Tibial nerve (tissue), 4 donors: ENCODE data around the gene ABCD2. TPM values are rescaled to one million over a fixed set of nuclear protein-coding genes. Genes with fewer than 3 reads are reported as not detected.
A peak's percentile ranks its signal among the peaks of the same experiment; 100 is the strongest.

Source experiments
- DNase-seq, 2 donors: peaks; one replicate each; pipeline ENCODE4 v3.0.0-alpha.2; 2019; ENCODE audit warnings: low spot score in 2 of 2
- H3K27ac ChIP-seq, 4 donors: fragments of 200-600 bp; sonication (generic) in 3 of 4; one replicate each; pipeline ENCODE4 v1.5.1; 2017 to 2019; ENCODE audit warnings: mild to moderate bottlenecking in 1 of 4
- H3K27me3 ChIP-seq, 2 donors: fragments of 200-600 bp; sonication (generic) in 1 of 2; one replicate each; pipeline versions ENCODE4 v1.5.1 to v1.6.0; 2017 to 2019
- H3K36me3 ChIP-seq, 3 donors: fragments of 200-600 bp; sonication (generic); one replicate each; pipeline ENCODE4 v1.5.1; 2018 to 2019
- H3K4me1 ChIP-seq, 4 donors: fragments of 200-600 bp; sonication (generic) in 3 of 4; one replicate each; pipeline ENCODE4 v1.5.1; 2017 to 2019
- H3K4me3 ChIP-seq, 4 donors: fragments of 200-600 bp; sonication (generic) in 3 of 4; one replicate each; pipeline ENCODE4 v1.5.1; 2017 to 2019; ENCODE audit warnings: mild to moderate bottlenecking in 1 of 4, moderate library complexity in 1 of 4
- H3K9me3 ChIP-seq, 4 donors: fragments of 200-600 bp; sonication (generic) in 3 of 4; one replicate each; pipeline ENCODE4 v1.5.1; 2017 to 2019
- CTCF ChIP-seq, 5 experiments: fragments of 200-600 bp in 3 of 5; fragments of 450-650 bp in 2 of 5; sonication (generic) in 3 of 5; IDR thresholded peaks; one replicate each; pipeline ENCODE4 v1.5.1; 2016 to 2019; ENCODE audit warnings: antibody characterized with exemption in 5 of 5, mild to moderate bottlenecking in 3 of 5, moderate library complexity in 2 of 5
- EP300 ChIP-seq, 2 donors: sonication (generic); formaldehyde crosslinking; IDR thresholded peaks; one replicate each; pipeline ENCODE4 v1.6.1; 2017; ENCODE audit warnings: antibody characterized with exemption in 2 of 2, mild to moderate bottlenecking in 1 of 2
- POLR2A ChIP-seq, 2 donors: fragments of 450-650 bp; IDR thresholded peaks; one replicate each; pipeline ENCODE4 v1.6.1; 2017; ENCODE audit warnings: antibody characterized with exemption in 2 of 2, mild to moderate bottlenecking in 2 of 2, moderate library complexity in 2 of 2
- WGBS, 2 donors: methylation state at CpG; one replicate each; pipeline ENCODE4 v1.1.5; 2018; 5-methylcytosine and 5-hydroxymethylcytosine counted together
- total RNA-seq, 4 donors: library from RNA; depleted of rRNA; stranded (reverse); fragments of >200 nt; gene quantifications; one replicate each; pipeline ENCODE4 v1.1.0, GENCODE V29; 2016

ABCD2 gene
- total RNA-seq = 1 to 10 TPM; 4.8 to 8.8 (median 7.7) TPM

GRCh38 chr12:39619660-39620433, at the start of gene ABCD2:
TSS of gene ABCD2 (minus strand) at chr12:39619803. CDS start at chr12:39619615, 188 bp downstream.
- peak; percentile 28 to 66 for DNase-seq
- WGBS, 2 donors = 1% methylated on average over 20 of the region's 20 CpGs
- Histone ChIP-seq H3K4me3 (peak within 1 kb of the TSS; percentile 39 to 61 (median 51)), H3K9me3 (no peaks in the 10 kb centered on the region), H3K27ac (peak within 1 kb of the TSS; percentile 64 to 88 (median 78)), H3K4me1 (peaks cover 0 to 11% (median 2%) of the 10 kb centered on the region in 4 donors), H3K27me3 (no peaks in the 10 kb centered on the region), H3K36me3 (no peaks in the 10 kb centered on the region)
- TF ChIP-seq EP300 (IDR thresholded peaks at IDR 0.05) (peak in 1 of 2 donors; percentile 63), POLR2A (IDR thresholded peaks at IDR 0.05) (peak in 1 of 2 donors; percentile 34), CTCF (IDR thresholded peaks at IDR 0.05) (peak in 1 of 5 experiments; percentile 35)

GRCh38 chr12:39660101-39660500, 40.5 kb upstream of the ABCD2 start:
- no peak for DNase-seq
- no peak overlapping the region for H3K27ac ChIP-seq
- H3K27me3 ChIP-seq = no peaks in the 10 kb centered on the region
- TF ChIP-seq POLR2A (IDR thresholded peaks at IDR 0.05) = no peak
- TF ChIP-seq CTCF (IDR thresholded peaks at IDR 0.05) = no peak
- no peak for TF ChIP-seq EP300 (IDR thresholded peaks at IDR 0.05)
- no peaks in the 10 kb centered on the region for H3K9me3 ChIP-seq
- no peaks in the 10 kb centered on the region for H3K4me1 ChIP-seq
- no peak overlapping the region for H3K4me3 ChIP-seq
- H3K36me3 ChIP-seq = no peaks in the 10 kb centered on the region
- WGBS, 2 donors = 82 to 91% methylated on average over 2 of the region's 2 CpGs

- no peaks in the 10 kb centered on the region for H3K27me3 ChIP-seq
- H3K27ac ChIP-seq = no peak overlapping the region
- no peaks in the 10 kb centered on the region for H3K36me3 ChIP-seq
- no peak overlapping the region for H3K4me3 ChIP-seq
- H3K4me1 ChIP-seq = no peaks in the 10 kb centered on the region
- H3K9me3 ChIP-seq = no peaks in the 10 kb centered on the region
- no peak for DNase-seq
- TF ChIP-seq POLR2A (IDR thresholded peaks at IDR 0.05) = no peak
- TF ChIP-seq EP300 (IDR thresholded peaks at IDR 0.05) = no peak
- no peak for TF ChIP-seq CTCF (IDR thresholded peaks at IDR 0.05)
Measured at GRCh38 chr12:39647383-39647782, 27.8 kb upstream of the ABCD2 start.

GRCh38 chr12:39646963-39647362, 27.4 kb upstream of the ABCD2 start:
- Histone ChIP-seq H3K9me3 (no peaks in the 10 kb centered on the region), H3K27me3 (no peaks in the 10 kb centered on the region), H3K36me3 (no peaks in the 10 kb centered on the region), H3K4me3 (no peak overlapping the region), H3K4me1 (no peaks in the 10 kb centered on the region), H3K27ac (no peak overlapping the region)
- 63 to 65% methylated on average over 2 of the region's 2 CpGs for WGBS, 2 donors
- no peak for TF ChIP-seq CTCF (IDR thresholded peaks at IDR 0.05)
- no peak for TF ChIP-seq POLR2A (IDR thresholded peaks at IDR 0.05)
- peak in 1 of 2 donors; percentile 80 for TF ChIP-seq EP300 (IDR thresholded peaks at IDR 0.05)
- peak in 1 of 2 donors; percentile 35 for DNase-seq

GRCh38 chr12:39643052-39643451, 23.4 kb upstream of the ABCD2 start:
- Histone ChIP-seq H3K4me1 (no peaks in the 10 kb centered on the region), H3K36me3 (no peaks in the 10 kb centered on the region), H3K9me3 (no peaks in the 10 kb centered on the region), H3K4me3 (no peak overlapping the region), H3K27ac (no peak overlapping the region), H3K27me3 (no peaks in the 10 kb centered on the region)
- TF ChIP-seq EP300 (IDR thresholded peaks at IDR 0.05) = no peak
- TF ChIP-seq POLR2A (IDR thresholded peaks at IDR 0.05) = no peak
- TF ChIP-seq CTCF (IDR thresholded peaks at IDR 0.05) = no peak
- DNase-seq = no peak
- 73 to 76% methylated on average over 1 of the region's 1 CpG for WGBS, 2 donors
